Right lung (tissue), 10 donors: Measurements from ENCODE around the gene GLYATL1B. TPM values are rescaled to one million over a fixed set of nuclear protein-coding genes. Genes with fewer than 3 reads are reported as not detected.
"Not testable (repeated sequence)": the region's sequence is repeated elsewhere in the genome, so short reads cannot be mapped to it uniquely, and the experiment has no call there.

Experiments
- DNase-seq, 2 donors: peaks; one replicate each; pipeline ENCODE4 v3.0.0-alpha.2; 2013
- long read RNA-seq, 8 donors: transcript quantifications; one replicate each; lab custom pipeline, GENCODE V29; 2026
- polyA plus RNA-seq, 5 donors: library from polyadenylated mRNA; unstranded; fragments of 120-200 nt; gene quantifications; one replicate each; pipeline versions ENCODE4 v1.2.1 to v1.2.3, GENCODE V29; 2013; ENCODE audit warnings: inconsistent platforms in 1 of 5, low replicate concordance in 1 of 5; ENCODE audit not compliant: insufficient read length in 5 of 5, insufficient read depth in 1 of 5

GLYATL1B gene, protein sequence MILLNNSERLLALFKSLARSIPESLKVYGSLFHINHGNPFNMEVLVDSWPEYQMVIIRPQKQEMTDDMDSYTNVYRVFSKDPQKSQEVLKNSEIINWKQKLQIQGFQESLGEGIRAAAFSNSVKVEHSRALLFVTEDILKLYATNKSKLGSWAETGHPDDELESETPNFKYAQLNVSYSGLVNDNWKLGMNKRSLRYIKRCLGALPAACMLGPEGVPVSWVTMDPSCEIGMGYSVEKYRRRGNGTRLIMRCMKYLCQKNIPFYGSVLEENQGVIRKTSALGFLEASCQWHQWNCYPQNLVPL
- under 1 TPM in 3 of 5 donors, not detected in 2; 0.16 to 0.73 (median 0.23) TPM for polyA plus RNA-seq
- long read RNA-seq, donor 1 = 0 reads
- long read RNA-seq, donor 2 = 0 reads
- long read RNA-seq, donor 3 = 0 reads
- long read RNA-seq, donor 4 = 0 reads
- long read RNA-seq, donor 5 = 0 reads
- long read RNA-seq, donor 6 = 0 reads
- long read RNA-seq, donor 7 = 0 reads
- long read RNA-seq, donor 8 = 0 reads

- not testable (repeated sequence) for DNase-seq
Observed at GRCh38 chr11:59086007-59086406, at the start of gene GLYATL1B. Gene GLYATL1B, plus strand, starts transcription at chr11:59086307. Its CDS starts 0 bp downstream, at chr11:59086307.

DNA sequence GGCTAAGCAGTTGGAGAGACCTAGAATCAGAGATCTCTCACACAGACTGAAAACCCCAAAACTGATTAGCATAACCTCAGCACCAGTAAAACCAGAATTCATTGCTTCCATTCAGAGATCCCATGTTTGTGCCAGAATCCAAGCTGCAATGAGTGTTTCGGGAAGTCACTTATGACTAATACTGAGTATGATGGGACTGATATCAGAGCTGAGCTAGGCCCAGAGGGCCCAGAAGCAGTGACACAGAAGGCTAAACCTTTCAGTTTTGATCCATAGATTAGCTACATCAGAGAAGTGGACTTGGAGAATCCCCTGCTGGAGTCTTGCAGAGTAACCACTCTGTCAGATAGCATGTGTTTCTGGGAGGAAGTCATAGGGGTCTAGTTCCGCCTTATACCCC, 49.6 kb upstream of the GLYATL1B start:
- DNase-seq = not testable (repeated sequence)

DNA sequence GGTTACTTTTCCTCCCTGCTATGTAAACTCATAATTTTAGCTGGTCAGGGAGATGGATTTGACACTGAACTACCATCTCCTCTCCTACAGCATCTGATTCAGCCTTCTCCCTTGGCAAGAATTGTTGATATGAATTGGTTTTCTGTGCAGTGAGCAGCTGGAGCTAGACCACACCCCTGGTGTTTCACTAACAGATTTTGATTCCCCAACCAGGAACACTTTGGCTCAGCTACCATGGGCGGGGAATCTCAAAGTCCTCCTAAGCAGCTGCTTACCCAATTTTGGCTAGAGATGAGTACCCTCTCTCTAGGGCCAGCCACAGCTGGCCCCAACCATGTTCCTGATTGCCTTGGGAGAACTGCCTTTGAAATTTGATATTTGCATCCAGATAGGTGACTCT, 48.7 kb upstream of the GLYATL1B start:
- not testable (repeated sequence) for DNase-seq

DNA sequence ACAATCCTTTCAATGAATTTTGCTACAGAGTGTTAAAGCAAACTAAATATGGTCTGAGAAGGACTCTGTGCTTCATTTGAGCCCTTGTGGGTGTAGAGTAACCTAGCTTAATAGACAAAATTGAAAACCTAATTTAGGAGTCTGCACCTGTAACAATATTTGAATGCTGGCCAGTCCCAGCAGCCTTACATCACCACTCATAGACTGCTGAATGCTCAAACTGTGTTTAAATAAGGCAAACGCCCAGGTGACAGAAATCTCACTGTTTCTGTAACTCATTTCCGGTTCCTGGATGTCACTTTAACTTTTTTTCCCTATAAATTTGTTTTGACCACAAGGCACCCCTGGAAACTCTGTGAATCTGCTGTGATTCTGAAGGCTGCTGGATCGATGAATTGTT, 45.5 kb upstream of the GLYATL1B start:
- no peak for DNase-seq

DNA sequence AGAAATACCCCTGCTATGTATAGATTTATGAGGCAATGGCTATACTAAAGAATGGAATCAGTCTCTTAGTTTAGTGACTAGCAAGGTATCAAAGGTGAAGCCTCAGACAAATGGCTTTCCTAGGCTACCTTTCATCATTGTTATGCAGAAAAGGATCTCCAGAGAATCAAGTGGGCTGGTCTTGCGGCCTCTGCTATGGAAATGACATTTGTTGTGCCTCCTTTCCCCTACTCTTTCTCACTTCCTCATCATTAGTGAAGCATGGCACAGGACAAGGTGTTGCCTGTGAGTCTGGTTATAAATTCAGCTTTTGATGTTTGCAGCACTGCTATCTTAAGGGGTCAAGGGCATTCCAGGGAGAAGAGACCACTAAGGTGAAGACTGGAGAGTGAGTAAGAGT, 34.7 kb upstream of the GLYATL1B start:
- DNase-seq = not testable (repeated sequence)

DNA sequence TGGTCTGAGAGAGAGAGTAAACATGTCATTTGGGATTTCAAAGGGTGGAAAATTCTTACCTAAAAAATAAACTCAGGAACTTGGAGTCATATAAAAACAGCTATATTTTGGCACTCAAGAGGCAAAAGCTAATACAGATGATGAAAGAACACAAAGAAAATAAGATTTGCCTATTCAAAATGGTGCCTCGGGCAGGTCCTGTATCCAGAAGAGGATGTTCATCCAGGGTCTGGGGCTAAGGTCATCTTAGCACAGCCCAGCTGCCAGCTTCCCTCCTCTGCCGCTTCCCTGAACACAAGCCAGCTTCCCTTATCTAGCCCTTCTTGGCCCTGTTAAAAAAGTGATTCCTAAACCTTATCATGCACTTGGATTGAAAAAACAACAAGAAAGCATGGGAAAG, 33.8 kb upstream of the GLYATL1B start:
- not testable (repeated sequence) for DNase-seq

DNA sequence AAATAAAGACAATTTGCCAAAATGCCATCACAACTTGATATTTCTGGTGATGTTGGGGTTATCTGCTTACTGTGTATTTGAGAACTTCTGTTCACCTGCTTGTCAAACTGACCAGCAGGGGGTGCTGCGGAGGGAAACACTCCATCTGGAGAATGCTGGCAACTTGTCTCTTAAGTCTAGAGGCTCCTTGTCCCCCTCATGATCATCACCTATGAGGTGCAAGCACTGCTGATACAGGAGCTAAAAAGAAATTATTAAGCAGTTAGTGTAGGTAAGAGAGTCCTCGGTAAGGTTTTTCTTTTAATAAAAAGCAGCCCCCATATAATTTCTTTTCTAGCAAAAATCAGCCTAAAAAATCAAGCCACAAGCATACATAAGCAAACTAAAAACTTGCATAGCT, 32.7 kb upstream of the GLYATL1B start:
- DNase-seq = peak; percentile 13 to 24

GRCh38 chr11:59058120-59059033, 27.7 kb upstream of the GLYATL1B start:
- peak; percentile 71 to 73 for DNase-seq

GRCh38 chr11:59060096-59060495, 26.0 kb upstream of the GLYATL1B start:
- DNase-seq = not testable (repeated sequence)

GRCh38 chr11:59062602-59063529, 23.2 kb upstream of the GLYATL1B start:
- DNase-seq = no peak

DNA sequence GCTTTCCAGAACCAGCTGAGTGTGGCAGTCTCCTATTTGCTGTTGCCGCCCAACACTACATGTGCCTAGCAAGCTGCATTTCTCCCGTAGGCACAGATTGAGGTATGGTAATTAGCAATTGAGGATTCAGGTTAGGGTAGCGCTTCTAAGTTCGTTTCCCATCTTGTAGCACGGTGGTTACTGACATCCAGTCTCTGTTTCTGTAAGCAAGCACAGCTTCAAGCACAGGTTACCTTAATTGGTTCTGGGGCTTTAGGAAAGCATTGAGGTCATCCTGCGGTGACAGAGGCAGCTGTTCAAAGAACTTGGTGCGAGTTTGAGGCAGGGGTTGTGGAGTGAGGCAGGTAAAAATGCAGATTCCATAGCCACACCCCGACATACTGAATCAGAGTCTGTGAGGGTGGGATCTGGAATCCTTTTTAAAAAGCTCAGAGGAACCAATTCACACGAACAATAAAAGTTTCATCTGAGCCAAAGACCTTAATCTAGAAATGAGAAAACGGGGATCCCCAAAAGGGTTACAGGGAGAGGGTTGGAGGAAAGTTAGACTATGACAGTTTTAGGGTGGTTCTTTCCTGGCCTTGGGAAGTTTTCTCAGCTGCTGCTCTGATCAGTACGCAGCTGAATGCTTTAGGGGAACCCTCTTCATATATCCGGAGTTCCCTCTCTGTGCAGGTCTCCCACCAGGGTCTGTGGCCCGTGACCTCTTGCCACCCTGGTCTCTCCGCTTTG, 21.9 kb upstream of the GLYATL1B start:
- not testable (repeated sequence) for DNase-seq

DNA sequence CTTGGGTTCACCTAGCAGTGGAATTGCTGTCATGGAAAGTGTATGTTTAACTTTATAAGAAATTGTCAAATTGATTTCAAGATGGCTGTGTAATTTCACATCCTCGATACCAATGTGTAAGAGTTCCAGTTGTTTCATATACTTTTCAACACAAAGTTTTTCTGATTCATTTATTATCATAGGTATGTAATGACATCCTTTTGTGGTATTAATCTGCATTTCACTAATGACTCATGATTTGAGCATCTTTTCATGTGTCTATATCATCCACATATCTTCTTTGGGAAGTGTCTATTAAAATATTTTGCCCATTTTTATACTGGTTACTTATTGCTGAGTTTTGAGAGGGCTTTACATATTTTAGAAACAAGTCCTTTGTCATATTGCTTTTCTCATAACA, 17.0 kb upstream of the GLYATL1B start:
- no peak for DNase-seq

DNA sequence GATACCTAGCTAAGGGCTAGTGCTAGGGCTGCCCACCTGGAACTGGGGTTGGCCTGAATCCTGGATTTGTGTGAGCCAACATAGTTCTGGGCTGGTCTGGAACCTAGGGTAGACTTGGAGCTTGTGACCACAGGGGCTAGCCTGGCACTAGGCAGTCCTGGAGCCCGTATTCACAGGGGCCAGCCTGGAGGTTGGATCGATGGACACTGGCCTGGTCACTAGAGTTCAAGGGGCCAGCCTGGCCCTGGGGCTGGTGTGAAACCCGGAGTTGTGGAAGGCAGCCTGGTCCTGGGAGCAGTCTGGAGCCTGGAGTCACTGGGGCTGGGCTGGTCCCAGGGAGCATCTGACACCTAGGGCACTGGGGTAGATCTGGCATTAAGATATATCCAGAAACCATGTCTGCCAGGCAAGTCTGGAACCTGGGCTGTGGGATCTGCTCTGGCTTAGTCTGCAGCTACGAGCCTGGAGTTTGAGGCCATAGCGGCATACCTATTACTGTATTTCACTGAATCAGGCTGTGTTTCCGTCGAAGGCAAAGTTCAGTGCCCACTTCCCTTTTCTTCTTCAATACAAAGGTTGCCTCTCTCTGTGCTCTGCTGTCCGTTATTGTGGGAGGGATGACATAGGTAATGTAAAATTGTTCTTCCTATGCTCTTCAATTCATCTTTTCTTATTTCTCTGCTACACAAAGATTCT, 9.1 kb upstream of the GLYATL1B start:
- DNase-seq = no peak

DNA sequence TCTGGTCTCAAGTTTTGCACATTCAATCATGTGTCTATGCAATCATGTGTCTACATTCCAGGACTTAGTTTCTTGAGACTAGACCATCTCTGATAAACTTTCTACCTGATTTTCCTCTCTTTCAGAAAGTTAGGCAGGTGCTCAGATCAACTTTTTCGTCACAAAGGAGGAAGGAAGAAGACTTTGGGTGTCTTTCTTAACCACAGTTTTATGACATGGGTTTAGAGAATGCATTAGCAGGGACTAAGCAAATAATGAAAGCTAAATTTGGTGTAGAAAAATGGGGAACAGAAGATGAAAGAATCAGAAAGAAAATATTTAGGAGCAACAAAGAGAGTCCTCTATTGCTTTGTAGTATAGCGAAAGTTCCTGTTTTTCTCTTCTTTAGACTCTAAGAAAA, 7.7 kb upstream of the GLYATL1B start:
- DNase-seq = no peak

DNA sequence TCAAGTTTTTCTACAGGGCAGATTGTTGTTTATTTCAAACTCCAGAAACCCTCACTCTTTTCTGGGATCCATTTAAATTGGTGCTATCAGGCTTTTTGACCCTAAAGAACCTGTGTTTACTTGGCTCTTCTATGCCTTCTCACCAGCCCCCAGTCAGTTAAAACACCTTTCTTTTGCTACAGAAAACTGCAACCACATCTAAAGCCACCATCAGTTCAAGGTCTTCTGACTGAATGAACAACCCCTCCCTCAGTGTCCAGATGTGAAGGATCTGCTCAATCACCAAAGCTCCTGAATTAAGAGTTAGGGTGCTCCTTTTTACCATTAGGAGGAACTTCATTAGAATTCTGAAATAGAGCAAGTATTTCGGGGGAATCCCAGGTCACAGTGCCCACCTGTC, 7.0 kb upstream of the GLYATL1B start:
- no peak for DNase-seq

DNA sequence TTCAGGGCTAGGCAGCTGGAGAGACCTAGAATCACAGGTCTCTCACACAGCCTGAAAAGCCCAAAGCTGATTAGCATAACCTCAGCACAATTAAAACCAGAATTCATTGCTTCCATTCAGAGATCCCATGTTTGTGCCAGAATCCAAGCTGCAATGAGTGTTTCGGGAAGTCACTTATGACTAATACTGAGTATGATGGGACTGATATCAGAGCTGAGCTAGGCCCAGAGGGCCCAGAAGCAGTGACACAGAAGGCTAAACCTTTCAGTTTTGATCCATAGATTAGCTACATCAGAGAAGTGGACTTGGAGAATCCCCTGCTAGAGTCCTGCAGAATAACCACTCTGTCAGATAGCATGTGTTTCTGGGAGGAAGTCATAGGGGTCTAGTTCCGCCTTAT, 5.7 kb upstream of the GLYATL1B start:
- not testable (repeated sequence) for DNase-seq

DNA sequence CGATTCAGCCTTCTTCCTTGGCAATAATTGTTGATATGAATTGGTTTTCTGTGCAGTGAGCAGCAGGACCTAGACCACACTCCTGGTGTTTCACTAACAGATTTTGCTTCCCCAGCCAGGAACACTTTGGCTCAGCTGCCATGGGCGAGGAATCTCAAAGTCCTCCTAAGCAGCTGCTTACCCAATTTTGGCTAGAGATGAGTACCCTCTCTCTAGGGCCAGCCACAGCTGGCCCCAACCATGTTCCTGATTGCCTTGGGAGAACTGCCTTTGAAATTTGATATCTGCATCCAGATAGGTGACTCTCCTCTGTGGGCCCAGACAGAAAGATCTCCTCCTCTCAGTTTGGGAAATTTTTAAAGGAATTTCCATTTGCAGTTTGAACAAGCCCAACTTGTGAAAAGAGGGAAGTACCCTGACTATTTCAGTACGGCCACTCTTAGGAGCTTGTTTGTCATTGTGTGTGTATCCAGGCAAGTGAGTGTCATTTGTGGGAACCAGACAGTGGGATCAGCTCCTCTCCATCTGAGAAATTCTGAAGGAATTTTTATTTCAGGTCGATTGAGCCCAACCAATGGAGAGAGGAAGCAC, 4.6 kb upstream of the GLYATL1B start:
- DNase-seq = not testable (repeated sequence)

- DNase-seq = no peak
Observed at GRCh38 chr11:59088162-59088561, 2.1 kb downstream of the GLYATL1B start.

DNA sequence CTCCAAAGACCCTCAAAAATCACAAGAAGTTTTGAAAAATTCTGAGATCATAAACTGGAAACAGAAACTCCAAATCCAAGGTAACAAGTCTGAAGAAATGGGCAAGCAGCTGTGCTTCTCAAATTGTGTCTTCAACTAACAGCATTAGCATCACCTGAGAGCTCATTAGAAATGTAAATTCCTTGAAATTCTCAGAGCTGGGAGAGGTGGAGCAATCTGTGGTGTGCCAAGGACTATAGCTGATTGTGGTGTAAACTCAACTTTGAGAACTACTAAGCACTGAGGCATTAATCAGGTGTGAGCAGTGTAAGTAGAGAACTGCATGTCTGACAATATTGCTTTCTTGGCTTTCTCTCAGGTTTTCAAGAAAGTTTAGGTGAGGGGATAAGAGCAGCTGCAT, 7.5 kb downstream of the GLYATL1B start:
- DNase-seq = not testable (repeated sequence)
